NCI-H2171 (cell line): ENCODE measurements around the gene CPT1A.

Experiments used
- DNase-seq: peaks from one replicate; lab custom pipeline; 2025; lab: John Stamatoyannopoulos, UW

CPT1A gene

DNA sequence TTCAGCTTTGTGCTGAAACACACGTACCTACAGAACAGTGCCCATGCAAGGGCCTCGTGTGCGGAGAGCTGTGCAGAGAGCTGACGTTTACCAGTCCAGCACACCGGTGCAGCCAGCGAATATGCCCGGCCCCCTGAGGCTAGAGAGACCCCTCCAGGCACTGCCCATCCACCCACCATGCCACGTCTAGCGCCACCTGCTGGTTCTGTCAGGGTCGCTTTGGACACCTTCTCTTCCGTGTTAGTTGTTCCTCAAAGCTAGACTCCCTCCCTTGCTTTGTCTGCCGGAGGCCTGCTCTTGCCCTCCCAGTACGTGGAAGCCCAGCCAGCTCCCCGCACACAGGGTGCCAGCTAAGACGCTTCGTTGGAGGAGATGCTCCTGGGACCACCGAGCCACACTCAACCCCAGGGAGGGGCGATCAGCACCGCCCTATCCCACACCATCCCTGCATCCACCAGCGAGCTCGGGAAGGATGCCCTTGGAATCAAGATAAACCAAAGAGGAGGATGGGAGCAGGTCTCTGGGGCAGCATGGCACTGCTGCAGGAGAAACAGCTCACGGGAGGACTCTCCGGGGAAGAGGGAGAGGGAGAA is 43.4 kb downstream of the CPT1A start:
- DNase-seq = no peak

DNA sequence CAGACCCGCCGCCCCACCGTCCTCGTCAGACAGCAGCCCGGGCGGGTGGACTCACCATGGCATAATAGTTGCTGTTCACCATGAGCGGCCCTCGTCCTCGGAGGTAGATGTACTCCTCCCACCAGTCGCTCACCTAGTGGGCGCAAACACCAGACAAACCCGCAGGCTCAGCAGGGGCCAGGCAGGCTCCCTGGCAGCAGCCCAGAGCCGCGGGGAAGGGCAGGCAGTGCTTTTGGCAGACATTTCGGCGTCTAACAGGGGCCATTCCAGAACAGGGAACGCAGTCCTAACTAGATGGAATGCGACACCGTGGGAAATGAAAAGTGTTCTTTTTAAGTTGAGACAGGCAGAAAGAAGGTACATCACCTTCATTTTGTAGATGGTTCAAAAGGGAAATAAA is 44.9 kb downstream of the CPT1A start:
- no peak for DNase-seq

DNA sequence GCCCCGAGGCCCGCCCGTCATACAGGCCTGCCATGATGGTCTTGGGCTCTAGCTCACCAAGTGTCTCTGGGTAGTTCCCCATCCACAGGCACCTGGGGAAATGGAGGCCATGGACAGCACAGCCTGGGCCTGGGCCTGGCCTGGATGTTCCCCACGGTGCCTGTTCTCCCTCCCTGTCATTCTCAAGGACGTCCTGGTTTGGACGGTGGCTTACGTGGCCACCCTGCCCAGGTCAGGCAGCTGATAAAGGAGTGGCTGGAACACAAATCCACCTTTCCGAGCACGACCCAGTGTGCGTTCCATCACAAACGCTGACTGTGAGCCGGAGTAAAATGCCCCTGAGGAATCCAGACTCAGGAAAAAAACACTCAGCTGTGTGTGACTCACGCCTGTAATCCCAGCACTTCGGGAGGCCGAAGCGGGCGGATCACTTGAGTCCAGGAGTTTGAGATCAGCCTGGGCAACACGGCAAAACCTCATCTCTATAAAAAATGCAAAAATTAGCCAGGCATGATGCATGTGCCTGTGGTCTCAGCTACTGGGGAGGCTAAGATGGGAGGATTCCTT is 49.2 kb downstream of the CPT1A start:
- no peak for DNase-seq

DNA sequence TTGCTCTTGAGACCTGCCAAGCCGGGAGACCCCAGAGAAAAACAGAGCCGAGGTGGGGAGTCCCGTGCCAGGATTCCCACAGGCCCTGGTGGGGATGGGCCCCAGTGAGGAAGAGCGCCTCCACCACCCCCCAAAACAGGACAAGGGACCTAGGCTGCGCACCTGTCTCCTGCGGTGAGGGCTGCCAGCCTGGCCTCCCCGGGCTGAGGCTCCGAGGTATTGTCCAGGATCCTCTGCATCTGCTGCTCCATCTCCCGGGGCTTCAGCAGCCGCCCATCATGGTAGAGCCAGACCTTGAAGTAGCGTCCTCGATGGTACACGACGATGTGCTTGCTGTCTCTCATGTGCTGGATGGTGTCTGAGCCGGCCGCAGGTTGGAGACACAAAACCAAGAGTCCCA is 57.1 kb downstream of the CPT1A start:
- no peak for DNase-seq

DNA sequence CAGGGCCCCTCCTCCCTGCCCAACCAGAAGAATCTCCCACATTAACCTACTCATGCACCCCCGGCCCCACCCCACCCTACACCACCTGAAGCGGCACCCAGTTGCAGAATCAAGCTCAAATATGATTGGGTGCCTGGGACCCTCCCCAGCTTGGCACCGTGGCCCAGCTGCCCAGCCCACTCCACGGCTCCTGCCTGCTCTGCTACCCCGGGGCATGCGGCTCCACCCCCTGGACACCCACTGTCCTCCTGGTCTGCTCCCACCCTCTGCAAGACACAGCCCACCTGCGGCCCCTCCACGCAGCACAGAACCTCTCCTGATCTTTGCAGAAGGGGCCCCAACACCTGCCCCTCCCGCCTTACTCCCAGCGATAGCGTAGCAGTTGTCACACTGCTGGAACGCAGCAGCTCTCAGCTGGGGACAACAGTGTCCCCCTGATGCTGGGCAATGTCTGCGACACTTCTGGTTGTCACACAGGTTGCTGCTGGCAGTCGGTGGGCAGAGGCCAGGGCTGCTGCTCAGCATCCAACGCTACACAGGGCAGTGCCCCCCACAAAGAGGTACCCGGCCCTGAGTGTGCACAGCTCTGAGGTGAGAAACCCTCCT is 58.4 kb downstream of the CPT1A start:
- no peak for DNase-seq

DNA sequence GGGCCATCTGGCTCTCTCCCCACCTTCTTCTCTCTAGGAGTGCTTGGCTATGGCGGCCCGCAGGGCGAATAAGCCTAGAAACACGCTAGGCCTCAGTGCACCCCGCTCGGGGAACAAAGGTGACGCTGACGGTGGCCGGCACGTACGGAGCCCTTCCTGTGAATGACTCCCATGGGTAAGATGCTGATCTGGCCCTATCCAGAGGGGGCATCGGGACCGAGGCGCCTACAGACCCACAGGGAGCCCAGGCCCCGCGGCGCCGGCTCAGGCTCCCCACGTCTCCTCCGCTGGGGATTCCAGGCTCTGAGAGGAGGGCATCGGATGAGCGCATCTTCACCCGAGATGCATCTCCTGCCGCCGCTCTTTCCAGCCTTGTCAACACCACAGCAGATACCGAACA is 59.0 kb downstream of the CPT1A start:
- DNase-seq = no peak

DNA sequence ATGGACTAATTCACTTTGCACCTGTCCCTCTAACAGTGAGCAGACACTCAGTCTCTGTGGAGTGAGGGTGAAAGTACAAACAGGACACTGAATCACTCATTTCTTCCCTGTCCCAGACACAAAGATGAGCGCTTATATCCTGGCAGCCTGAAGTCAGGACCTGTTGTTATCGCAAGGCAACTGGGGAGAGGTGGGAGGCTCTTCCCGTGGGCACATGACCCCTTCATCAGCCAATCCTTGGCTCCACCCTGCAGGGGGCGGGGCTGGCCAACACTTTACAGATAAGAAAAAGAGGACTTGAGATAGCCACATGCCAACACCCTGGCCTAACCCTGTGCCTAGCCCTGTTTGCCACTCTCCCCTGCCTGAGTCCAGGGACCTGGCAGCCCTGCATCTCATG is 60.9 kb downstream of the CPT1A start:
- no peak for DNase-seq

DNA sequence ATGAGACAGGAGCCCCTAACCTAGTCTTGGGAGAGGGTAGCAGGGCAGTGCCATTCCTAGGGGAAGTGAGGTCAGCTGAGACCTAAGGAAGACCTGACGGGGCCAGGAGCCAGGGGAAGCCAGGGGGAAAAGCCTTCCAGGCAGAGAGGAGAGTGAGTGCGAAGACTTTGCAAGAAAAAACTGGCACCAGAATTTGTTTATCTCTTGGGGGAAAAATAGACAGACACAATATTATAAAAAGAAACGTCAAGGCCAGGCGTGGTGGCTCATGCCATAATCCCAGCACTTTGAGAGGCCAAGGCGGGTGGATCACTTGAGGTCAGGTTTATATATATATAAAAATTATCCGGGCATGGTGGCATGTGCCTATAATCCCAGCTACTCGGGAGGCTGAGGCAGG is 63.5 kb downstream of the CPT1A start:
- DNase-seq = no peak

DNA sequence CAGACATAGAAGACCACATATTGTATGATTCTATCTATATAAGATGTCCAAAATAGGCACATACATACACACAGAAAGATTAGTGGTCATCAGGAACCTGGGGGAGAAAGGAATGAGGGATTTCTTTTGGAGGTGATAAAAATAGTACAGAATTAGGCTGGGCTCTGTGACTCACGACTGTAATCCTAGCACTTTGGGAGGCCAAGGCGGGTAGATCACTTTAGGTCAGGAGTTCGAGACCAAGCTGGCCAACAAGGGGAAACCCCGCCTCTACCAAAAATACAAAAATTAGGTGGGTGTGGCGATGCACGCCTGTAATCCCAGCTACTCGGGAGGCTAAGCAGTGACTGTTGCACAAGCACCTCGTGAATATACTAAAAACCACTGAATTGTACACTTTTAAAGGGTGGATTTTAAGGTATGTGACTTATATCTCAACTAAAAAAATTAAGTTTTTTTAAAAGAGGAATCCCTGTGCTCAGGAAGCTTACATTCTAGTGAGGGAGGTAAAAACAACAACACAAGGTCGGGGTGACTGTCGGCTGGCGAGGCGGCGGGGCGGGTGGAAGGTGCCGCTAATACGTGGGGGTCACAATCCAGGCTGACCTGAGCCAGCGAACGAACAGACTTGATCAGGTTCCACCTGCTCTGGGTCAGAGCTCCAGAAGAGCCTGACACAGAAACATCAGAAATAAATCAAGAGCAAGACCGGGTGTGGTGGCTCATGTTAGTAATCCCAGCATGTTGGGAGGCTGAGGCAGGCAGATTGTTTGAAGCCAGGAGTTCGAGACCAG is 65.1 kb downstream of the CPT1A start:
- DNase-seq = no peak

DNA sequence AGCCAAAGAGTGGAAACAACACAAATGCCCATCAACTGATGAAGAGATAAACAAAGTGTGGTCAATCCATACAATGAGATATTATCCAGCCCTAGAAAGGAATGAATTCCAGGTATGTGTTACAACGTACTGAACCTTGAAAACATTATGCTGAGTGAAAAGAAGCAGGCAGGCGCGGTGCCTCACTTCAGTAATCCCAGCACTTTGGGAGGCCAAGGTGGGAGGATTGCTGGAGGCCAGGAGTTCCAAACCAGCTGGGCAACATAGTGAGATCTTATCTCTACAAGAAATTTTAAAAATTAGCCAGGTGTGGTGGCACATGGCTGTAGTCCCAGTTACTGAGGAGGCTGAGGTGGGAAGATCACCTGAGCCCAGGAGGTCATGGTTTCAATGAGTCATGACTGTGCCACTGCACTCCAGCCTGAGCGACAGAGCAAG is 65.7 kb downstream of the CPT1A start:
- DNase-seq = no peak

DNA sequence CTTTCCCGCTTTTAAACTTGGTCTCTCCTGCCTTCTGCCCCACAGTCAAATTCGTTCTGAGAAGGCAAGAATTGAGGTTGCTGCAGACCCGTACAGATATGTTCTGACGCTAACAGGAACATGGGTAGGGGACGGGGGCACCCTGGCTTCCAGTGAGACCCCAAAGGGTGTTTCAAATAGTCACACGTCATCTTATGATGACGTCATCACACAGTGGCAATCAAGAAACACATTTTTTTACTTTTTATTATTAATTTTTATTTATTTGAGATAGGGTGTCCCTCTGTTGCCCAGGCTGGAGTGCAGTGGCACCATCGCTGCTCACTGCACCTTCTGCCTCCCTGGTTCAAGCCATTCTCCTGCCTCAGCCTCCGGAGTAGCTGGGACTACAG is 67.5 kb downstream of the CPT1A start:
- DNase-seq = no peak

DNA sequence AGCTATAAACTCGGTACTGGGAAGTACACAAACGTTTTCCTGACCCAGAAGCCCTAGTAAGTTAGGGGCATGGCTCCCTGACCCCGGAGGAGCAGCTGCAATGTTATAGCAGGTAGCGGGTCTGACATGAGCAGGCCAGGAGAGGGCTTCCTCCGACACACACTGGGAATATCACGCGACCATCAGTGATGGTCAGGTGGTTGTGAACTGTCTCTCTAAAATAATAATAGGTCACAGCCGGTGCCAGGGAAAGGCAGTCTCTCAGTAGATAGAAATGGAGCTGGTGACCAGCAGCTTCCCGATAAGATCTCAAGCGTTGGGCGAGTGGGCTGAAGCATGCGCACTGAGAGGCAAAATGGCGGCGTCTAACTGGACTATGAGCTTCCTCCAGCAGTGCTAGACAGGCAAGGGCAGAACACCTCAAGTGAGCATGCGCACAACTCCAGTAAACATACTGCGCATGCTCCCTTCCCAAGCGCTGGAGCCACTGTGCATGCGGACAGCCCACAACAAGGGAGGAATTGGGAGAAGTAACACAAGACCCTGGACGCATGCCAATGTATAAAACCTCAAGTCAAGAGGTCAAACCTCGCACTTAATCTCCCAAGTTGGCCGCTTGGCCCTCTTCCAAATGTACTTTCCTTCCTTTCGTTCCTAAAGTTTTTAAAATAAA is 68.1 kb downstream of the CPT1A start:
- DNase-seq = no peak

DNA sequence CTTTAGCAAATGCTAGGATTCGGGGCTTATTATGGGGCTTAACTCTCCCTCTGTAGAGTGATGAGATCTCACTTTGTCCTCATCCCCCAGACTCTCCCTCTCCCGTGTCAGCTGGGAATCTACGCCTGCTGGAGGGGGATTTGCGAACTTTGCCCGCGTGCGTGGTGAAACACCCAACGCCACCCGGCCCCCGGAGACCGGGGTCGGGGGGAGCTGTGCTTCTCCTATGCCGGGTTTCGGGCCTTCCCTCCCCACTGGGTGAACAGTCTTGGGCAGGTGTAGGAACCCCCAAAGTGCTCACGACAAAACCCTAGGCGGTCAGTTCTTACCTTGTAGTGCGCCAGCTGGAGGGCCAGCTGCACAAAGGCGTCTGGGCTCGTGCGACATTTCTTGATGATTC is 68.8 kb downstream of the CPT1A start:
- no peak for DNase-seq

DNA sequence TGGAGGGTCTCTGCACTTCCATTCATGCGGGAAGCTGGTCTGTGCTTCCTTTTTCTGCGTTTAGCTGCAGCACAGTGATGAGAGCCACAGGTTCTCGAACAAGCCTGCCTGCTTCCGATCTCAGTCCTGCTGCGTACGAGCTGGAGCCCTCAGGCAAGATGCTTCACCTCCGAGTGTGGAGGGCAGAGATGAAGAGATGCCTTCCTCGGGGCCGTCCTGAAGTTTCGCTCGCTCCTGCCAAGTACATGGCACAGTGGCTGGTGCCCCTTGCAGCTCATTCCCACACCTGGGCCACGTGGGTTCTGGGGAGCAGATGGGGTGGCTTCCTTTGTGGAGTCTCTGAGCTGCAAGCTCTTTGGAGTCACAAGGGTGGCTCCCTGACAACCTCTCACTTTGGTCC is 70.9 kb downstream of the CPT1A start:
- DNase-seq = no peak

DNA sequence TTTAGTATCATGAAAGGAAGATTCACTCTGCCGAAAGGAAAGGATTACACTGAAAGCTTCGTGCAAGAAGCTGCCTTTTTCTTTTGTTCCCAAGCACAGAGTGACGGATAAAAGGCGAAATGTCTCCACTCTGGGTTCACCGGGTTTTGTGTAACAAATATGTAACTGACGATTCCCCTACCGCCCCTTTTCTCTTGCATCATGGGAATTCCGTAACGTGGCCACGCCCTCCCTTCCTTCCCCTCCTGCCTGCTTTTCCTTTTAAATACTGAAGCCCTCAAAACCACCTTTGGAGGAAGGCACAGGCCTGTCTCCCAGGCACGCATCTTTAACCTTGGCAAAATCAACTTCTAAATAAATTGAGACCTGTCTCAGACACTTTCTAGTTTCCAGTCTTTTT is 74.0 kb downstream of the CPT1A start:
- DNase-seq = no peak

DNA sequence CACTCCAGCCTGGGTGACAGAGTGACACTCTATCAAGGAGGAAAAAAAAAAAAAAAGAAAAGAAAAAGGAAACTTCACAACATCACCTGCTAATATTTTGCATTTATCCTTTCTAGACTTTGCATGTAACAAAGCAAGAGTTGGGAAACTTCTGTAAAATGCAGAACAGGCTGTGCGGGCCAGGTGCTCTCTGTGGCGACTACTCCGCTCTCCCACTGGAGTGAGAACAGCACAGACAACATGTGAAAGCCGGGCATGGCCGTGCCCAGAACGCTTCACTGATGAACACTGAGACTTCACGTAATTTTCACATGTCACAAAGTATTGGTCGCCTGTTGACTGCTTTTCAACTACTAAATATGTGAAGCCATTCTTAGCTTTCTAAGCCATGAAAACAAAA is 74.9 kb downstream of the CPT1A start:
- DNase-seq = no peak

DNA sequence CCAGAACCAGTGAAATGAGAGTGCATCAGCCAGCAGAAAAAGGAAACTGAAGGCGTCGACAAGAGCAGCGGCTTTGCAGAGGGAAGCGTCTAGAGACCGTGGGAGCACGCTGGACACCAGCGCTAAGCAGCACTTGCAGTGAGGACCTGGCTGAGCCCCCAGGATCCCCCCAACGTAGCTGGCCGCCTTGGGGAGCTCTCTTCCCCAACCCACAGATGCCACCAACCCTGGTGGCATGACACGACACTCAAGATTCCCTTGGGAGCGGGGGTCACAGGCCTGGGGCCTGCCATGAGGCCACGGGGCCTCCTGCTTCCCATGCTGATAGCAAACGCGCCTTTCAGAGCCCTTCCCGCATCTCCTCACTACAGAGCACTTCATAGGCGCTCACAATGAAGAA is 77.0 kb downstream of the CPT1A start:
- DNase-seq = no peak

DNA sequence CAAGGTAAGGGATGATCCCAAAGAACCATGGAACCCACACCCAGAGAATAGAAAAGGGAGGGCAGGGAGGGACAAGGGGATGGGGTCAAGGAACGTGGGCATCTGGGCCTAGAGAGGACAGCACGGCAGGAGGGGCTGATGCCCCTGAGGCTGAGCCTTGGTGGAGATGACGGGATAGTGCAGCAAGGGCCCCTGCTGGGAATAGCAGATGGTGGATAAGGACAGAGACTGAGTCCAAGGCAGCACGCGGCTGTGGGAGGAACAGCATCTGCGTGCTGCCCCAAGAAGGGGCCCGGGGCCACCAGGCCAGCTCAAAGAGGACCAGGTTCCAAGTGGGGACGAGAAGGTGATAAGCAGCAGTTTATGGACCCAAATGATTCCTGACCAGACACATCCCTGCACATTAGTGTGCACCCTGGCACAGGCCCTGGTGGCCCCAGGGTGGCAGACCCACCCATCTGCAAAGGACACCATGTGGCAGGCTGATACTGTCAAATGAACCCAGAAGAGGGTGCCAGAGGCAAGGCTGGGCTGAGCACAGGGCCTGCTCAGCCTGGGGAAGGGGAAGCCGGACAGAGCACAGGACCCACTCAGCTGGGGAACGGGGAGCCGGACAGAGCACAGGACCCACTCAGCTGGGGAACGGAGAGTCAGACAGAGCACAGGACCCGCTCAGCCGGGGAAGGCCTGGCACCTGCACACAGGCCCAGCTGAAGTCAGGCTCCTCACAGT is 77.6 kb downstream of the CPT1A start:
- no peak for DNase-seq

DNA sequence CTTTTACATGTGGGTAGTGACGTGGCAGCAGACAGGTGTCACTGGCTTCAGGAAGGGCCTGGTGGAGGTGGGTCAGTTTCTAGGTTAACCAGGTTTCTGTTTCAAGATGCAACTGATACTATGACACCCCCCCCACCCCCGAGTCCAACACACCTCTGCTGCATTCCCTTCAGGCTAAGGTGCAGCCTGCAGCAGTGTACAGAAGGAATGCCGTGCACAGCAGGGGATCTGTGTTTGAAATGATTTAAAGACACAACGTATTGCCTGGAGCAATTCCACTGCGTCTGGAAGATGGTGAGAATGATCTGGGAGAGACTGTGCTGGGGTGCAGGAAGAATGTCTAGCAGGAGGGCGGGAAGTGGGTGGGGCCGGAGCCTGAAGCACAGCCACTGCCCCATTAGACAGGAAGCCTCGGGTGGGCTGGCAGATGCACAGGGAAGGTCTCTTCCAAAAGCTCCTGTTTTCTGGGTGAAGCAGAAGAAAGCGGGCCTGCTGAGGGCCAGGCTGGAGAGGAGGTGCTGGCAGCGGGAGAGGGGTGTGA is 78.5 kb downstream of the CPT1A start:
- DNase-seq = no peak

DNA sequence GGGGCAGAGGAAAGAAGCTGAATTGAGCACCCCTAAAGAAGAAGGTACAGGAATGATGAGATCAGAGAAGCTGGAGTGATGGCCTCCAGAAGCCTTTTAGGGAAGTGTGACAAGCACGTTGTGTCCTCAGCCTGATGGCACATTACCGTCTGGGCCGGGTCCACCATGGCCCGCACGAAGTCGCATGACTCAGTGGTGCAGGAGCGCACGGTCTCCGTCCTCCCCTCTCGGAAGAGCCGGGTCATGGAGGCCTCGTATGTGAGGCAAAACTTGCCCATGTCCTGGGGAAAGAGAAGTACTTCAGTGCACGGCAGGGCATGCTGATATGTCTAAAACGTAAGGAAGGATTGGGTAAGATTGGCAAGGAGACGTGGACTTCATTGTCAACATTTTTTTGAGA is 79.2 kb downstream of the CPT1A start:
- DNase-seq = no peak

DNA sequence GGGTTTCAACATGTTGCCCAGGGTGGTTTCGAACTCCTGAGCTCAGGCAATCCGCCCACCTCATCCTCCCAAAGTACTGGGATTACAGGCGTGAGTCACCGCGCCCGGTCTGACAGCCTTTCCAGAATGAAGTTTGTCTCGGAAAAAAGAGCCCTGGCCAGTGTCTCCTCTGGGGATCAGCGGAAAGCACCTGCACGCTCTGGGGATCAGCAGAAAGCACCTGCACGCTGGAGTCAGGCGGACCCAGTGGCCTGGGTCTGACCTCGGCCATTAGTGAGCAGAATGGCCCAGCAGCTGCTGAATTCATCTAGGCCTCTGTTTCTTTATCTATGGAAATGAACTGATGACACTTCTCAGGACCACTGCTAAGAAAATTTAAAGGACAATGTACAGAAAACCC is 79.9 kb downstream of the CPT1A start:
- no peak for DNase-seq

DNA sequence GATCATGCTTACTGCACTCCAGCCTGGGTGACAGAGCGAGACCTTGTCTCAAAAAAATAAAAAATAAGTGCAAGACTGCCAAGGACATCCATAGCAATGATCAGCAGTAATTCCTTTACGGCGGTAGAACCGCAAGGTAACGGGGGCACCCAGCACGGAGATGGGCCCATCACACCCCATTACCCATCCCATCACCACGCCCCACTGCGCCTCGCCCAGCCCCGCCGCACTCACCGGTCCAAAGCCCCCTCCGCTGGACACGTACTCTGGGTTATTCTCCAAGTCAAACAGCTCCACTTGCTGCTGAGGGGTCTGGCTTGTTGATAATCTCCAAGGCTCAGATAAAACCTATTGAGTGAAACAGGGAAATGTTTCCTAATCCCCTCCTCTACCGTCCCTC is 81.7 kb downstream of the CPT1A start:
- DNase-seq = no peak
